DMS53 treated with DMSO at 0.1 percent for 48 hours (cell line): ENCODE measurements around the gene TTBK2.
"Not testable (repeated sequence)": the region's sequence is repeated elsewhere in the genome, so short reads cannot be mapped to it uniquely, and the experiment has no call there.

ENCODE experiments used
- DNase-seq: peaks from one replicate; lab custom pipeline; 2025; ENCODE audit not compliant: unreplicated experiment; lab: John Stamatoyannopoulos, UW

Gene TTBK2

DNA sequence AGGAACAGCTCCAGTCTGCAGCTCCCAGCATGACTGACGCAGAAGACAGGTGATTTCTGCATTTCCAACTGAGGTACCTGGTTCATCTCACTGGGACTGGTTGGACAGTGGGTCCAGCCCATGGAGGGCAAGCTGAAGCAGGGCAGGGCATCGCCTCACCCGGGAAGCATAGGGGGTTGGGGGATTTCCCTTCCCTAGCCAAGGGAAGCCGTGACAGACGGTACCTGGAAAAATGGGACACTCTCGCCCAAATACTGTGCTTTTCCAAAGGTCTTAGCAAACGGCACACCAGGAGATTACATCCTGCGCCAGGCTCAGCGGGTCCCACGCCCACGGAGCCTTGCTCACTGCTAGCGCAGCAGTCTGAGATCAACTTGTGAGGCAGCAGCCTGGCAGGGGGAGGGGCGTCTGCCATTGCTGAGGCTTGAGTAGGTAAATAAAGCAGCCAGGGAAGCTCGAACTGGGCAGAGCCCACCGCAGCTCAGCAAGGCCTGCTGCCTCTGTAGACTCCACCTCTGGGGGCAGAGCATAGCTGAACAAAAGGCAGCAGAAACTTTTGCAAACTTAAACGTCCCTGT lies 156.3 kb downstream of the TTBK2 start:
- DNase-seq = not testable (repeated sequence)

DNA sequence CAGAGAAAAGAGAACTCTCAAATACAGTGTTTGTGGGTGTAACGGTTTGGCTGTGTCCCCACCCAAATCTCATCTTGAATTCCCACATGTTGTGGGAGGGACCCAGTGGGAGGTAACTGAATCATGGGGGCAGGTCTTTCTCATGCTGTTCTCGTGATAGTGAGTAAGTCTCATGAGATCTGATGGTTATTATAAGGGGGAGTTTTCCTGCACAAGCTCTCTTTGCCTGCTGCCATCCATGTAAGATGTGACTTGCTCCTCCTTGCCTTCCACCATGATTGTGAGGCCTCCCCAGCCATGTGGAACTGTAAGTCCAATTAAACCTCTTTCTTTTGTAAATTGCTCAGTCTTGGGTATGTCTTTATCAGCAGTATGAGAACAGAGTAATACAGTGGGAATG lies 158.8 kb downstream of the TTBK2 start:
- DNase-seq = not testable (repeated sequence)

DNA sequence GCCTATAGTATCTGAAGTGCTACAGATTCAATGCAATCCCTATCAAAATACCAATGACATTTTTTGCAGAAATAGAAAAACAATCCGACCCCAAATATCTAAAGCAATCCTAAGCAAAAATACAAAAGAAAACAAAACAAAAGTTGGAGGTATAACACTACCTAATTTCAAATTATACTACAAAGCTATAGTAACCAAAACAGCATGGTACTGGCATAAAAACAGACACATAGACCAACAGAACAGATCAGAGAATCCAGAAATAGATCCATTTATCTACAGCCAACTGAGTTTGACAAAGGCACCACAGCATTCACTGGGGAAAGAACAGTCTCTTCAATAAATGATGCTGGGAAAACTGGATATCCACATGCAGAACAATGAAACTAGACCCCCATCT lies 159.8 kb downstream of the TTBK2 start:
- no peak for DNase-seq

DNA sequence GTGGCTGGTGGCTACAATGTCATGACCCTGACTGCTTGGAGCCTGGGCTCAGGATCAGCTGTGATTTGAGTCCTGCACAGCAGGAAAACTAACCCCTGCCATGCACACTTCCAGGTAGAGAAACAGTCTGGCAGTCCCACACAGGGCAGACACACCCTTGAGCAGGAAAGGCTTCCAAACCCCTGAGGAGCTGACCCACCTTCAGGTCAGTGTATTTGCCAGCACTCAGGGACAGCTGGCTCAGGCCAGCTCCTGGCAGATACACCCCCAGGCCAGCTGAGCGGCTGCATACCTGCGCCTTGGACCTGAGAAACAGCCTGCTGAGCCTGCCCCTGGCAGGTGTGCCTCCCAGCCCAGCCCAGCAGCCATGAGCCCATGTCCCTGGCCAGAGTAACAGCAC lies 161.5 kb downstream of the TTBK2 start:
- DNase-seq = no peak

DNA sequence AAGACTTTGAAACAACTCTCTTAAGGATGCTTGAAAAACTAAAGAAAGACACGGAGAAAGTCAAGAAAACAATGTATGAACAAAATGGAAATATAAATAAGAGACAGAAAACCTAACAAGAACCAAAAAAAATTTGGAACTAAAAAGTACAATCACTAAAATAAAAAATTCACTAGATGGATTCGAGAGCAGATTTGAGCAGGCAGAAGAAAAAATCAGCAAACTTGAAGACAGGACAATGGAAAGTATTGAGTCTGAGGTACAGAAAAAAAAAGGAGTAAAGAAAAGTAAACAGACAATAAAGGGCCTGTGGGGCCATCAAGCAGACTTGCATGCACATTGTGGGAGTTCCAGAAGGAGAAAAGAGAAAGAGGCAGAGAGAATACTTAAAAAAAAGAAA lies 170.3 kb downstream of the TTBK2 start:
- no peak for DNase-seq

- DNase-seq = no peak
Measured at GRCh38 chr15:42749266-42749665, 171.3 kb downstream of the TTBK2 start.

- DNase-seq = no peak
Measured at GRCh38 chr15:42744195-42744594, 176.4 kb downstream of the TTBK2 start.

- no peak for DNase-seq
Measured at GRCh38 chr15:42742149-42742548, 178.4 kb downstream of the TTBK2 start.

DNA sequence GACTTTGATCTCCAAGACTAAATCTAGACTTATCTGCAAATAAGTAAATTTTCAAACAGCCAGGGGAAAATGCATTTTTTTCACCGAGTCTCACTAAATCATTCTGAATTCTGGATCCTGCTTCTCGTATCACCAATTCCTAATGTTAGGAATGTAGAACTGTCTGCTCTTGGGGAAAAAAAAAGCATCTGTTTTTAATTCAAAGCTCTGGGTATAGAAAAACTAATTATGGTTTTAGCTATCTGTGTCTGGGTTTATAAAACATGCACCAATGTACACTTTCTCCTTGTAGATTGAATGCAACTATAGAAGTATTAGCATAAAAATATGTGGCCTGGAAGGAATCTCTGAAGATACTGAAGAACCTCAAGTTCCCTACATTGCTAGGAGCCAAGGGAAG lies 178.9 kb downstream of the TTBK2 start:
- no peak for DNase-seq

- no peak for DNase-seq
Measured at GRCh38 chr15:42737529-42738328, 182.8 kb downstream of the TTBK2 start.

DNA sequence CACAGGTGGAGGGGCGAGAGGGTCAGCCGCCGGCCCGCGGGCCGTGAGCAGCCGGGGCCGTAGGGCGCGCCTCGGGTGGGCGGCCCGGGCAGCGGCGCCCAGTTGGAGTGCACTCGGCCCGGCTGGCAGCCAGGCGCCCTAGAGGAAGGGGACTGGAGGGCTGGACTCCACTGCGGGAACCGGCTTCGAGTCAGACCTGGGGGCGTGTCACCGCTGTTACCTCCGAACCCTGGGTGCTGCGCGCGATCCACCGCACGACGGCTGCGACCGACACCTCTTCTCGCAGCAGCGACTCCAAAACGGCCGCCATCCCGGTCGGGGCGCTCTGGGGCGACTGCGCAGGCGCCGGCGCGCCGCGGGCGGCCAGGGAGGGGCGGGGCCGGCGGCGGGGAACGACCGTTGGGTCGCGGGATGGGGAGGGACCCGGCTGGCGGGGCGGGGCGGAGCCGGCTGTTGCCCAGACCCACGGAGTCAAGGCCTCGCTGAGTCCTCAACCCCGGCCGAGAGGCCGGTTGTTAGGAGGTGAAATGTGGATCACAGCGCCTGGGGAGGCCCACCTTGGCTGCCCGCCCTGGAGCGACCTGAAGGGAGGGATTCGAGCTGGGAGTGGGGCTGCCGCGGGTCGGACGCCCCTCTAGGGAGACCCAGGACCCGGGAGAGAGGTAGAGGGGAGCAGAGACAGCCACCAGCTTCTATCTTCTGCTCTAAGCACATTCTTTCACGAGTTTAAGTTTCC lies 183.6 kb downstream of the TTBK2 start, which contains the start of gene CDAN1:
TSS of gene CDAN1 (minus strand) at position 336 of the 736 bp plus-strand sequence. CDS start at position 310, 26 bp downstream.
- DNase-seq = peak; percentile 36

- no peak for DNase-seq
Measured at GRCh38 chr15:42736178-42736792, 184.3 kb downstream of the TTBK2 start.

GRCh38 chr15:42735382-42736165 lies 185.0 kb downstream of the TTBK2 start:
- no peak for DNase-seq

DNA sequence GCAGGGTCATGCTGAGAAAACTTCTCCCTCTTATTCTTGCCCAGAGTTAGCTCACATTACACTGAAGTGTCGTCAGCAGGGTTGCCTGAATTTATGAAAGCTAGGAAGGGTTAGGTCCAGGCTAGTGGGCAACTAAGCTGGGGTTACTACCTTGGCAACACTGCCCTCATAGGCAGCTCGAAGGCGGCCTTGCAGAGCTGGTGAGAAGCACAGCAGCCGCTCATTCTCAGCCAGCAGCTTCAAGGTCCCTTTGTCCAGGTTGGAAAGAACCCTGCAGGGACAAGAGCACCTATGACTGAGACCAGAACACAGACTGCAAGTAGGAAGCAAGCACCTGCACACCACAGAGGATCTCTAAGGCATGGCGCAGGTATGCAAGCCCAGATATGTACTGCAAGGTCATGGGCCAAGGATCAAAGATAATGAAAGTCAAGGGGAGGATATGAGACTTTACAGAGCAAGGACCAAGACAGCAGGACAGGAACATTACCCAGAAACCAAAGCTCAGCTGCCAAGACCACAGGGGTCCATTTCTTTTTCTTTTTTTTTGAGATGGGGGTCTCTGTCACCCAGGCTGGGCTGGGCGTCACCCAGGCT lies 186.4 kb downstream of the TTBK2 start:
- DNase-seq = no peak

DNA sequence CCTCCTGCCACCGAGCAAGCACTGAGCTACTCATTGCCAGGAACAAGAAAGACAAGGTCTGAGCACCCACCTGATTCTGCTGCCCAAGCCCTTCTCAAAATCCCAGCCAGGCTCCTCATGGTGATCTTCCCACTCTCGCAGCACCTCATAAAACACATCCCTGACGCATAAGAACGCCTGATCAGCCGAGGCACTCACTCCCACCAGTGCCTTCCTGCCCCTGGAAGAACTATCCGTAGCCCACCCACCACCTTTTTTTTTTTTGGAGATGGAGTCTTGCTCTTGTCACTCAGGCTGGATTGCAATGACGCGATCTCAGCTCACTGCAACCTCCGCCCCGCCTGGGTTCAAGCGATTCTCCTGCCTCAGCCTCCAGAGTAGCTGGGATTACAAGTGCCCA lies 187.6 kb downstream of the TTBK2 start:
- no peak for DNase-seq

DNA sequence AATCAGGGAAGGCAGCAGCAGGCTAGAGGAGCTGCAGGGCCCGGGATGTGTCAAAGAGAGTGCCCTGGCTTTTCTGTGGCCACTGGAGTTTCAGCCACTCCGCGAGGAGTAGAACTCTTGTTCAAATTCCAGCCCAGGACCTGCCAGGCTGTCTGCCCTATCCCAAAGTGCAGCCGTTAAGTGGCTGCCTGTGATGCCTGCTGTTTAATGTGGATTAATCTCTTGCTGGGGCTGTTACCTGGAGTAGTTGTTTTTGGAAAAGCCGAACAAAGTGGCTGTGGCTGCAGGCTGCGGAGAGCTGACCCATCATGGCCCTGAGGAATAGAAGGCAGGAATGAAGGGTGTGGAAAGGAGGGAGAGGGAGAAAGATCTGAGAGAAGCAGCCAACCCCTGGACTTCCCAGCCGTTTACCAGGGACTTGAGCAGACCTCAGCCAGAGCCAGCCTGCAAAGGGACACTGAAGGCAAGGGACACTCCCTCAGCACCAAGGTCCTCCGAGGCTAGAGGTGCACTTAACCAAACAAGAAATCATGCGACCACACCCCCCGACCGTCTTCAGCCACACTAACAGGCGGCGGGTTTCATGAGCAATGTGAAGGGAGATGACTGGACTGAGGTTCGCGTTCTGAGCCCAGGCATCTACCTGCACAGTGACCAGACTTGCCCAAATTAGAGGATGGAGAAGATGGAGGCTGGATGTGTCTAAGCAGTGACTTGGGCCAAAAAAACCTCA lies 188.3 kb downstream of the TTBK2 start:
- DNase-seq = no peak

DNA sequence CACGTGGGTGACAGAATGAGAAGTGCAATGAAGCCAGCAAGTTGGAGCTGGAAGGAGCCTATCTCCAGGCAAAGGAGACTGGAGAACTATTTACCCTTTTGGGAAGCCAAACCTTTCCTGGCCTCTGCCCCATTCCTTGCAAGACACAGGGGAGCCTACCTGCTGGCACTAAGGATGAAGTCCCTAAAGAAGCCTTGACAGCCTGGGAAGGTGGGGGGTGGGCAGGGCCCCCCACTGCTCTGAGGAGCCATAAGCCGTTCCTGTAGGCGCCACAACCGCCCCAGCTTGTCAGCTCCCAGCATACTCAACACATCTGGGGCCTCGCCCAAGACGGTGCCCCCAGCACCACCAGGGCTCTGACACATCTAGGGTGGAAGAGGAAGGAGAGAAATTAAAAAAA lies 189.1 kb downstream of the TTBK2 start:
- no peak for DNase-seq

- DNase-seq = no peak
Measured at GRCh38 chr15:42730536-42730935, 190.0 kb downstream of the TTBK2 start.

DNA sequence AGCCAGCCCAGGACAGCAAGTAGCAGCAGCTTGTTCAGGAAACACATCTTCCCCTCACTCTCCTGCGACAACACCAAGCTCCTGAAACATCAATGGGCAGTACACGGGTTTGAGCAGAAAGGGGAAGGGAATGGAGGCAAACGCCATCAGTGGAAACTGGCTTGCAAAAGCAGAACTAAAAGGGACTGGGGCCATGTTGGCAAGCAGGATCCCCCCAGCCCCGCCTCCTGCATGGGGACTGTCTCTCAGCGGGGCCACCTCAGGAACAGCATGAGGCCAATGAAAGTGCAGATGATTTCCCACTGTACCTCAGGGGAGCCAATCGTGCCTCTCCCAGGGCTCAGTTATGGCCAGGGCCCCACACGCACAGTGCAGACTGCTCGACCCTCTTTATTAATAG lies 190.4 kb downstream of the TTBK2 start:
- no peak for DNase-seq

DNA sequence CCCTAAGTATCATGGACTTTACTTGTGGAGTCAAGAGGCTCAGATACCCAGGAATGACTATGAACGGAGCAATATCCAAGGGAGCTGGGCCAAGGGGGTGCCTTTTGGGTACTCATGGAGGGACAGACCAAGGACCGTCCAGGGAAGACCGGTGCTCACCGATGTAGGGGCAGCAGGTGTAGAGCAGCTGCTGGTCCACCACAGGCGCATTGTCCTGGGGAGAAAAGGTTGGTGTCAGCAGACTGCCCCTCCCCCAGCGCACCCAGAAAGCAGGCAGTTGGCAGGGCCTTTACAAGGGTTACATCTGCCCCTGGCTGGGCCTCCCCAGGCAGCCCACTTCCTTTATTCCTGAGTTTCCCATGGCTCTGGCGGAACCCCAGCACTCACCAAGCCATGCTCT lies 191.2 kb downstream of the TTBK2 start:
- no peak for DNase-seq
